Fibroblast of villous mesenchyme (primary cell): Measurements from ENCODE around the gene MFSD6. TPM values are rescaled to one million over a fixed set of nuclear protein-coding genes. Genes with fewer than 3 reads are reported as not detected.
"Not testable (repeated sequence)": the region's sequence is repeated elsewhere in the genome, so short reads cannot be mapped to it uniquely, and the experiment has no call there.

ENCODE experiments used
- DNase-seq: peaks from one replicate; pipeline ENCODE4 v3.0.0-alpha.2; 2010; ENCODE audit warnings: low read depth
- H3K4me3 ChIP-seq: 2 replicates; pipeline ENCODE4 v1.5.1; 2011; ENCODE audit warnings: low read depth, mild to moderate bottlenecking, low read length
- CTCF ChIP-seq: IDR thresholded peaks from 2 replicates; pipeline ENCODE4 v1.5.1; 2012; ENCODE audit warnings: low read depth, mild to moderate bottlenecking, low read length; ENCODE audit not compliant: insufficient read depth
- total RNA-seq: library from RNA; depleted of rRNA; stranded (reverse); fragments of >200 nt; gene quantifications from 2 replicates; pipeline ENCODE4 v1.2.3, GENCODE V29; 2012

Gene MFSD6
- total RNA-seq, 1 donor, result 14.7 TPM

DNA sequence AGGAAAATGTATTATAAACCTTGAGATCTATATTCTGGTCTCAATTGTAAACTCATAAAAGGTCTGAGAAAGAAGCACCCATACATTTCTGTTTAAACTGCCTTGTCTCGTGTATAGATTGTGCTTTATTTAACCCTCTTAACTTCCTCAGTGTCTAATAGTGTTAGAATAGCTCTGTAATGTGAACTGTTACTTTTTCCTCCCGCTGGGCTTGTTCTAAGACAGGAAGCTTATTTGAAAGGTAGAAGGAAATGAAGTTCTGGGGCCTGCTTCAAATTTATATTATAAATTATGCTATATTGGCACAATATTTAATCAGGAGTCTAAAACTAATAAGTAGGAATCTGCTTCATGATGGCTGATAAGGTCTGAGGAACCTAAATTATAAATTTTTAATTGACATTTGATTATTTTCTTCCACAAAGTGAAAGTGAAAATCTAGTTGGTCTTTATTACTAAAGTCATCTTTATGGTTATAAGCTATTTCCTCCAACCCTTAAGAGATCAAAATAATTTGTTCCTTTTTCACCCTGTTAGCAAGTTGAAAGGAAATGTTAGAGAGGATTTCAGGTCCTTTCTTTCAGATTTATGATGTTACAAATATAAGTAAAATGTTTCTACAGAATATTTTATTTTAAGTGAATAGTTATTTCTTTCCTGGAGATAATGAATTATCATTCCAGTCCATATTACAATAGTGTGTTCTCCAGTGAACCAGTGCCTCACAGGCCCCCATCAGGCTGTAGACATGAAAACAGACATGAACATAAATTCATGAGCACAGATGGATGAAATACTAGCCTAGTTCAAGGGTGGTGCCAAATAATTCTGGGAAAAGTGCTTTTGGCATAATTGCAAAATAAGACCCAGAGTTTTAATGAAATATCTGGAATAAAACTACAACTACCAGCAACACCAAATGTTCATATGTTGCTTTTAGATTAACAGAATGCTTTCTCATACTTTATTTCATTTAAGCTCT is 7.9 kb downstream of the MFSD6 start:
- TF ChIP-seq CTCF, result no peak
- no peak overlapping the region for H3K4me3 ChIP-seq
- no peak for DNase-seq

DNA sequence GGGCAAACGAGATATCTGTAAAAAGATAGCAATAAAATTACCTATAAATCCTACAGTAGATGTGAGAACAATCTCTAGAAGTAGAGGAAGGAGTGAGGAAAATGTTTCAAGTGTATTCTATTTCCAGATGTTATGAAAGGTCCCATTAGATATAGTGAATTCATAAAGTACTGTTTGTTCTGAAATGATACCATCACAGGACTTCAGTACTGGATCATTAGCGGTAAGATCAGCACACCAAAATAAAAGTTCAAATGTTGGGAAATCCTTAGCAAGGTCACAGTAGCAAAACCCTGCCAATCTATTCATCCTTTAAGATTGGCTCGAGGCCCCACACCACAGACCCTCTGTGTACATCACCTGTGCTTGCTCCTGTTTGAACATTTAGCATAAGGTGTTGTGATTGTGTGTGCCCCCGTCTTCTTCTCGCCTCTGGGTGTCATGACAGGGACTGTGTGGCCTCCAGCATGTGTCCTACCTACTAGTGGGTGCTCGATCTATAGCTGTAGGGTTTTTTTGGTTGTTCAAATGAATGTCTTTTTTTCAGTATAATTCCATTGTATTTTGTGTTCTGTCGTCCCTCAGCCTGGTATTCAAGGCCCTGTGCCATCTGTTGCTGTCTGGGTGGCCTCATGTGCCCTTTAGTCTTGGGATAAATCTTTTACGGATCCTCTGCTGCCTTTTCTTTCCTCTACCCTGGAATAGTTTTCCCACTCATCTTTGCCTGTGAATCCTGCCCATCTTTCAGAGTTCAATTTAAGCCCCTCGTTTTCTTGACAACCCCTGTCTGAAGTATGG is 9.1 kb downstream of the MFSD6 start:
- TF ChIP-seq CTCF, result no peak
- no peak for DNase-seq

GRCh38 chr2:190418727-190419126 is 10.6 kb downstream of the MFSD6 start:
- no peak for TF ChIP-seq CTCF
- no peak overlapping the region for H3K4me3 ChIP-seq
- DNase-seq, result no peak

More for the DNA sequence above, 9.1 kb downstream of the MFSD6 start:
- H3K4me3 ChIP-seq, result no peak overlapping the region

GRCh38 chr2:190420801-190421200 is 12.6 kb downstream of the MFSD6 start:
- no peak overlapping the region for H3K4me3 ChIP-seq
- peak; percentile 30 for DNase-seq
- no peak for TF ChIP-seq CTCF

DNA sequence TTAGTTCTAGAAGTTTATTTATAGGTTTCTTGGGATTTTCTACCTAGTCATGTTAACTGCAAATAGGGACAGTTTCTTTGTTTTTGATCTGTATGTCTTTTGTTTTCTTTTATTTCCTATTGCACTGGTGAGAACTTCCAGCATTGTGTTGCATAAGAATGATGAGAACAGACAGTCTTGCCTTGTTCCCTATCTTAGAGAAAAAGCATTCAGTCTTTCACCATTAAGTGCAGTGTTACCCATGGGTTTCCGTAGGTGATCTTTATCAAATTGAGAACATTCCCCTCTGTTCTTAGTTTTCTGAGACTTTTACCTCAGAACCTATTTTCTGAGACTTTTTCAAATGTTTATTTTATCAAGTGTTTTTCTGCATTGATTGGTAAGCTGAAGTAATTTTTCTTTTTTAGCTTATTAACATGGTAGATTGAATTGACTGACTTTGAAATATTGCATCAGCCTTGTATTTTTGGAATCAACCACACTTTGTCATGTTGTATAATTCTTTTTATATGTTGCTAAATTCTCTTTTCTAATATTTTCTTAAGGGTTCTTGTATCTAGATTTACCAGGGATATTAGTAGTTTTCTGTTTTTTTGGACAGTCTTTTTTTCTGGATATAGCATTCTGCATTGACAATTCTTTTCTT is 17.2 kb downstream of the MFSD6 start:
- H3K4me3 ChIP-seq, result no peak overlapping the region
- DNase-seq, result no peak
- TF ChIP-seq CTCF, result no peak

- no peak for TF ChIP-seq CTCF
- DNase-seq, result no peak
Observed at GRCh38 chr2:190425883-190426658, 17.9 kb downstream of the MFSD6 start.

DNA sequence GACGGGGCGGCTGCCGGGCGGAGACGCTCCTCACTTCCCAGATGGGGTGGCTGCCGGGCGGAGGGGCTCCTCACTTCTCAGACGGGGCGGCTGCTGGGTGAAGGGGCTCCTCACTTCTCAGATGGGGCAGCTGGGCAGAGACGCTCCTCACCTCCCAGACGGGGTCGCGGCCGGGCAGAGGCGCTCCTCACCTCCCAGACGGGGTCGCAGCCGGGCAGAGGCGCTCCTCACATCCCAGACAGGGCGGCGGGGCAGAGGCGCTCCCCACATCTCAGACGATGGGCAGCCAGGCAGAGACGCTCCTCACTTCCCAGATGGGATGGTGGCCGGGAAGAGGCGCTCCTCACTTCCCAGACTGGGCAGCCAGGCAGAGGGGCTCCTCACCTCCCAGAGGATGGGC is 22.7 kb downstream of the MFSD6 start:
- not testable (repeated sequence) for H3K4me3 ChIP-seq, DNase-seq

More at GRCh38 chr2:190425883-190426658, 17.9 kb downstream of the MFSD6 start:
- no peak overlapping the region for H3K4me3 ChIP-seq
